ENCODE measurements around the gene POLR2E. TPM values are rescaled to one million over a fixed set of nuclear protein-coding genes. Genes with fewer than 3 reads are reported as not detected.
A peak's percentile ranks its signal among the peaks of the same experiment; 100 is the strongest.

Gene POLR2E
- total RNA-seq, 4 donors from 2014 or later: 117 to 228 (median 150) TPM

- TF ChIP-seq CTCF (IDR thresholded peaks at IDR 0.05) (no peak), POLR2A (IDR thresholded peaks at IDR 0.05) (no peak), EP300 (IDR thresholded peaks at IDR 0.05) (no peak), POLR2AphosphoS5 (IDR thresholded peaks at IDR 0.05) (no peak)
- Histone ChIP-seq H3K27me3 (no peaks in the 10 kb centered on the region), H3K36me3 (peaks cover 0 to 34% of the 10 kb centered on the region in 2 donors), H3K27ac (peak overlapping the region in 3 of 4 donors; percentile 69 to 74 (median 72)), H3K9me3 (no peaks in the 10 kb centered on the region), H3K4me1 (peaks cover 0 to 59% (median 28%) of the 10 kb centered on the region in 3 donors), H3K4me3 (no peak overlapping the region)
- no CpG with 5 or more reads among the region's 12 CpGs for WGBS, 2 donors (ENCODE audit: low coverage in 1 of 2)
- no peak for ATAC-seq
Observed at GRCh38 chr19:1136201-1136600, 41.0 kb upstream of the POLR2E start.

- H3K4me3 ChIP-seq: no peak overlapping the region
- ATAC-seq: no peak
- WGBS, 2 donors (ENCODE audit: low coverage in 1 of 2): no CpG with 5 or more reads among the region's 17 CpGs
- peaks cover 0 to 27% of the 10 kb centered on the region in 2 donors for H3K36me3 ChIP-seq
- TF ChIP-seq POLR2A (IDR thresholded peaks at IDR 0.05) (no peak), CTCF (IDR thresholded peaks at IDR 0.05) (no peak), EP300 (IDR thresholded peaks at IDR 0.05) (no peak), POLR2AphosphoS5 (IDR thresholded peaks at IDR 0.05) (no peak)
- peaks cover 0 to 66% (median 34%) of the 10 kb centered on the region in 3 donors for H3K4me1 ChIP-seq
- H3K27me3 ChIP-seq: no peaks in the 10 kb centered on the region
- no peaks in the 10 kb centered on the region for H3K9me3 ChIP-seq
- peak overlapping the region in 3 of 4 donors; percentile 69 to 74 (median 72) for H3K27ac ChIP-seq
Observed at GRCh38 chr19:1135454-1135853, 40.3 kb upstream of the POLR2E start.

GRCh38 chr19:1134431-1134830, 39.3 kb upstream of the POLR2E start:
- H3K4me1 ChIP-seq: peaks cover 0 to 76% (median 36%) of the 10 kb centered on the region in 3 donors
- H3K27me3 ChIP-seq: no peaks in the 10 kb centered on the region
- ATAC-seq: no peak
- TF ChIP-seq POLR2AphosphoS5 (IDR thresholded peaks at IDR 0.05): no peak
- TF ChIP-seq POLR2A (IDR thresholded peaks at IDR 0.05): no peak
- no peak for TF ChIP-seq CTCF (IDR thresholded peaks at IDR 0.05)
- TF ChIP-seq EP300 (IDR thresholded peaks at IDR 0.05): no peak
- WGBS, 2 donors (ENCODE audit: low coverage in 1 of 2): 87 to 91% methylated on average over 3 to 6 of the region's 11 CpGs
- no peak overlapping the region for H3K4me3 ChIP-seq
- no peaks in the 10 kb centered on the region for H3K9me3 ChIP-seq
- peaks cover 0 to 20% of the 10 kb centered on the region in 2 donors for H3K36me3 ChIP-seq
- peak overlapping the region in 2 of 4 donors; percentile 87 for H3K27ac ChIP-seq

GRCh38 chr19:1133471-1133929, 38.3 kb upstream of the POLR2E start:
- WGBS, 2 donors (ENCODE audit: low coverage in 1 of 2): no CpG with 5 or more reads among the region's 25 CpGs
- no peaks in the 10 kb centered on the region for H3K27me3 ChIP-seq
- no peak for ATAC-seq
- peak overlapping the region in 1 of 2 donors; percentile 67 for H3K4me3 ChIP-seq
- H3K9me3 ChIP-seq: no peaks in the 10 kb centered on the region
- TF ChIP-seq POLR2A (IDR thresholded peaks at IDR 0.05) (no peak), POLR2AphosphoS5 (IDR thresholded peaks at IDR 0.05) (no peak), EP300 (IDR thresholded peaks at IDR 0.05) (no peak), CTCF (IDR thresholded peaks at IDR 0.05) (no peak)
- peak overlapping the region in 3 of 4 donors; percentile 86 to 87 (median 87) for H3K27ac ChIP-seq
- H3K4me1 ChIP-seq: peaks cover 0 to 85% (median 36%) of the 10 kb centered on the region in 3 donors
- H3K36me3 ChIP-seq: peaks cover 0 to 13% of the 10 kb centered on the region in 2 donors
